Muscle layer of duodenum (tissue), 2 donors: ENCODE results near the gene SHC4.
A peak's percentile ranks its signal among the peaks of the same experiment; 100 is the strongest.

ENCODE experiments used
- H3K27ac ChIP-seq: one replicate; pipeline ENCODE4 v1.7.0; 2013; ENCODE audit warnings: mild to moderate bottlenecking, low read length
- H3K27me3 ChIP-seq: one replicate; pipeline ENCODE4 v1.7.0; 2013; ENCODE audit warnings: low read depth, mild to moderate bottlenecking, control low read depth, low read length
- H3K36me3 ChIP-seq, 2 donors: one replicate each; pipeline ENCODE4 v1.7.0; 2013; ENCODE audit warnings: low read length in 2 of 2, control low read depth in 1 of 2, mild to moderate bottlenecking in 1 of 2; ENCODE audit not compliant: insufficient read depth in 2 of 2, control insufficient read depth in 1 of 2
- H3K4me1 ChIP-seq, 2 donors: one replicate each; pipeline ENCODE4 v1.7.0; 2013; ENCODE audit warnings: low read length in 2 of 2, mild to moderate bottlenecking in 2 of 2, control low read depth in 1 of 2, moderate library complexity in 1 of 2; ENCODE audit not compliant: insufficient read depth in 2 of 2, control insufficient read depth in 1 of 2
- H3K4me3 ChIP-seq, 2 donors: one replicate each; pipeline ENCODE4 v1.7.0; 2013; ENCODE audit warnings: low read length in 2 of 2, low read depth in 1 of 2, mild to moderate bottlenecking in 1 of 2
- H3K9me3 ChIP-seq, 2 donors: one replicate each; pipeline ENCODE4 v1.7.0; 2013; ENCODE audit warnings: low read length in 2 of 2, control low read depth in 1 of 2, mild to moderate bottlenecking in 1 of 2; ENCODE audit not compliant: control insufficient read depth in 1 of 2
- donor health status: healthy.

Gene SHC4, protein sequence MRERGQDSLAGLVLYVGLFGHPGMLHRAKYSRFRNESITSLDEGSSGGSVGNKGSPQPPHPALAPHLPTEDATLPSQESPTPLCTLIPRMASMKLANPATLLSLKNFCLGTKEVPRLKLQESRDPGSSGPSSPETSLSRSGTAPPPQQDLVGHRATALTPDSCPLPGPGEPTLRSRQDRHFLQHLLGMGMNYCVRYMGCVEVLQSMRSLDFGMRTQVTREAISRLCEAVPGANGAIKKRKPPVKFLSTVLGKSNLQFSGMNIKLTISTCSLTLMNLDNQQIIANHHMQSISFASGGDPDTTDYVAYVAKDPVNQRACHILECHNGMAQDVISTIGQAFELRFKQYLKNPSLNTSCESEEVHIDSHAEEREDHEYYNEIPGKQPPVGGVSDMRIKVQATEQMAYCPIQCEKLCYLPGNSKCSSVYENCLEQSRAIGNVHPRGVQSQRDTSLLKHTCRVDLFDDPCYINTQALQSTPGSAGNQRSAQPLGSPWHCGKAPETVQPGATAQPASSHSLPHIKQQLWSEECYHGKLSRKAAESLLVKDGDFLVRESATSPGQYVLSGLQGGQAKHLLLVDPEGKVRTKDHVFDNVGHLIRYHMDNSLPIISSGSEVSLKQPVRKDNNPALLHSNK

GRCh38 chr15:48963524-48964113 is at the start of gene SHC4:
Gene SHC4 (minus strand): TSS chr15:48963919. CDS start chr15:48963015, 904 bp downstream.
- Histone ChIP-seq H3K4me1 (peaks cover 4 to 6% of the 10 kb centered on the region in 2 donors), H3K27me3 (no peaks in the 10 kb centered on the region), H3K27ac (no peak within 1 kb of the TSS), H3K9me3 (no peaks in the 10 kb centered on the region), H3K36me3 (no peaks in the 10 kb centered on the region), H3K4me3 (peak within 1 kb of the TSS; percentile 60 to 70)

GRCh38 chr15:48999314-48999713 is 35.6 kb upstream of the SHC4 start:
- H3K4me3 ChIP-seq: no peak overlapping the region
- no peaks in the 10 kb centered on the region for H3K9me3 ChIP-seq
- H3K4me1 ChIP-seq: no peaks in the 10 kb centered on the region
- H3K36me3 ChIP-seq: peaks cover 36 to 52% of the 10 kb centered on the region in 2 donors
- H3K27me3 ChIP-seq: no peaks in the 10 kb centered on the region
- no peak overlapping the region for H3K27ac ChIP-seq

DNA sequence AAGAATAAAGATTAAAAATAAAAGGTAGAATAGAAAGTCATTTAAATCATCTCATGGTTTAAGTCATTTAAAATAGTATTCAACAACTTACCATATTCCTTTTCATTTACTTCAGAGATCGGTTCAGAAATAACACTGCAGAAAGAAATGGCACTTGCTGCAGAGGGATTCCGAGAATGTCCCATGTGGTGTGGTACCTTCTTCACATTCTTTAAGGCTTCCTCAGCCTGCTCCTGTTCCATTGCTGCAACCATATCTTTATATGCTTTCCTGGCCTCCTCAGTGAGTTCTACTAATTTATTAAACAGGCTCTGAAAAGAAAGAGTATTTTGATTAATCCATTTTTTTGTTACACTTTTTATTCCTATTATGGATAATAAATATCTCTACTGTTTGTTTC is 32.6 kb upstream of the SHC4 start:
- Histone ChIP-seq H3K4me3 (no peak overlapping the region), H3K4me1 (no peaks in the 10 kb centered on the region), H3K27me3 (no peaks in the 10 kb centered on the region), H3K36me3 (peaks cover 52 to 72% of the 10 kb centered on the region in 2 donors), H3K9me3 (no peaks in the 10 kb centered on the region), H3K27ac (no peak overlapping the region)

DNA sequence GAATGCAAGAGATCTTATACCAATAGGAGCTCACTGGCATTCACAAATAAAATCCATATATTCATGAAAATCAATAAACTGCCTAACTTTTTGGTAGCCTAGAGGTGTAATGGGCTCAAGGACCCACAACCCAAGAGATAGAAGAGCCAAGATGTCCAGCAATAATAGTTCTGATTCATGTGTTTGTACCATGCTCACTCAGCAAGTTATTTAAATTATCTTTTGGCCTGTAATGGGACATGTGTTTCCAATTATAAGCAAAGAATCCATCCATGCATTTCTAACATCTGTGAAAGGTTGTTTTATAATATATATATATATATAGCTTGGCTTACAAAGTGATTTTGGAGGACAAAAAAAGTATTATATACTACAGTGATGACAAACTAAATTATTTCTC is 29.7 kb upstream of the SHC4 start:
- Histone ChIP-seq H3K27me3 (no peaks in the 10 kb centered on the region), H3K4me1 (no peaks in the 10 kb centered on the region), H3K27ac (no peak overlapping the region), H3K36me3 (peaks cover 39 to 50% of the 10 kb centered on the region in 2 donors), H3K9me3 (no peaks in the 10 kb centered on the region), H3K4me3 (no peak overlapping the region)

DNA sequence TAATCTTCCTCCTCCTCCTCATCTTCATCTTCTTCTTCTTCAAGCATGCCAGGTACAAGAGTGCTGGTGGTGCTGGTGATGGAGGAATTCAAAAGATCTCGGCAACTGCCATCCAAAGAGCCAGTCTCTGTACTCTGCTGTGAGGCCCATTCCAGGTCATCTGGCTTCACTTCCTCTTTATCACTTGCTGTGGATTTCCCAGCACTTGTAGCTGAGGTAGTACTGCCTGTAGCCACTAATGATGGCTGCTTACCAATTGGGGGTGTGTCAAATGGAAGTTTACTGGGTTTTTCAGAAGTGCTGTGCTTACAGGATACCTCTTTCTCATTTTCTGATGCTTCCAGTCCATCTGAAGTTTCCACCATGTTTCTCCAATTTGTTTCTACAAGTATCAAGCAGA is 28.8 kb upstream of the SHC4 start:
- H3K4me3 ChIP-seq: no peak overlapping the region
- no peaks in the 10 kb centered on the region for H3K27me3 ChIP-seq
- peaks cover 44 to 54% of the 10 kb centered on the region in 2 donors for H3K36me3 ChIP-seq
- no peak overlapping the region for H3K27ac ChIP-seq
- no peaks in the 10 kb centered on the region for H3K9me3 ChIP-seq
- H3K4me1 ChIP-seq: no peaks in the 10 kb centered on the region

- Histone ChIP-seq H3K27me3 (no peaks in the 10 kb centered on the region), H3K9me3 (no peaks in the 10 kb centered on the region), H3K36me3 (peaks cover 43 to 50% of the 10 kb centered on the region in 2 donors), H3K4me1 (no peaks in the 10 kb centered on the region), H3K27ac (no peak overlapping the region), H3K4me3 (no peak overlapping the region)
These were observed 28.4 kb upstream of the SHC4 start for GRCh38 chr15:48992096-48992495.

GRCh38 chr15:48989170-48989569 is 25.5 kb upstream of the SHC4 start:
- peaks cover 28 to 31% of the 10 kb centered on the region in 2 donors for H3K36me3 ChIP-seq
- no peaks in the 10 kb centered on the region for H3K9me3 ChIP-seq
- no peak overlapping the region for H3K27ac ChIP-seq
- H3K27me3 ChIP-seq: no peaks in the 10 kb centered on the region
- no peak overlapping the region for H3K4me3 ChIP-seq
- H3K4me1 ChIP-seq: peaks cover 0 to 8% of the 10 kb centered on the region in 2 donors

DNA sequence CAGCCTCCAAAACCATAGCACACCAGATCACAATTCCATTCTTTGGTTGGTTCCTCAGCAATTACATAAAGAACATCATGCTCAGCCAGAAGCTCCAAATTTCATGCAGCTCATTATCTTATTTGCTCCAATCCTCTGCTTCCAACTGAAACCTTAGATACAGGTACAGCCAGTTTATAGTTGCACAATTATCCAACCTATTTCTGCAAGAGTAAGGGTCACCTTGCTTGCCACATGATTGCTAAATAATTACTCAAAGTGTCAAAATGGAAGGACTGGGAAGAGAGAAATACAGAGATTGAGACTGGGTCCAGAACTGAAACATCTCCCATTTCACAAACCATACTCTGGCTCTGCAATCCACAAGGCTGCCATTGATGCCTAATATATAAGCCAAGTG is 23.4 kb upstream of the SHC4 start:
- Histone ChIP-seq H3K9me3 (no peaks in the 10 kb centered on the region), H3K36me3 (peaks cover 19 to 20% of the 10 kb centered on the region in 2 donors), H3K27ac (no peak overlapping the region), H3K27me3 (no peaks in the 10 kb centered on the region), H3K4me3 (no peak overlapping the region), H3K4me1 (peaks cover 3 to 11% of the 10 kb centered on the region in 2 donors)

DNA sequence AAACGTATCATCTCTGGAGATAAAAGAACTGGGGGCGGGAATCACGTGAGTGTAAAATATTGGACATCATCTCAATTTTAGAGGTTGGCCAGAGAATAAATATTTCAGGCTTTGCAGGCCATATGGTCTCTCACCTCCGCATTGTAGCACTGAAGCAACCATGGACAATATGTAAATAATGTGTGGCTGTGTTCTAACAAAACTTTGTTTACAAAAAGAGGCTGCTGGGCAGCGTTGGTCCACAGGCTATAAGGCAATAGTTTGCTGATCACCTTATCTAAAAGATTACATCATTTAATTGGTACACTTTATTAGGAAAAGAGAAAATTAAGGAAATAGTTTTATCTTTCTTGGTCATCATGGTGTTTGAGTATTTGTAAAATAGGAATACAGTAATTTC is 22.5 kb upstream of the SHC4 start:
- Histone ChIP-seq H3K4me1 (peaks cover 3 to 11% of the 10 kb centered on the region in 2 donors), H3K4me3 (no peak overlapping the region), H3K27me3 (no peaks in the 10 kb centered on the region), H3K27ac (no peak overlapping the region), H3K36me3 (peaks cover 11% of the 10 kb centered on the region in 2 donors), H3K9me3 (no peaks in the 10 kb centered on the region)

DNA sequence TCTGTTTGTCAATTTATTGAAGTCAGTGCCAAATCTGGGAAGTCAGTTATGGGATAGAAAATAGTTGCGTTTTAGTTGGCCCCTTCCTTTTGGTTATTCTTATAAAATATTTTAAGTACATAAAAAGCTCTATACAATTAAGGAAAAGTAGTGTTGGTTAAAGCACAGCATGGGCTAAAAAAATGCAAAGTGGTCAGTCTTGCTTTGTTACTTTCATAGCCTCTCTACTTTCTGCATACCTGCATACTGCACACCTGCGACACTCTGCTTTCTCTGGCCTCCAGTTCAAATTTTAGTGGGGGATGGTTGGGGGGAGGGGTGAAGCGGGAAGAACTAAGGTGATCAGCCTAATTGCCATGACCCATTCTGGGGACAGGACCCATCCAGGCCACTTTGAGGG is 21.8 kb upstream of the SHC4 start:
- no peak overlapping the region for H3K4me3 ChIP-seq

GRCh38 chr15:48984811-48985352 is 21.2 kb upstream of the SHC4 start:
- no peaks in the 10 kb centered on the region for H3K9me3 ChIP-seq
- no peaks in the 10 kb centered on the region for H3K27me3 ChIP-seq
- peaks cover 3 to 11% of the 10 kb centered on the region in 2 donors for H3K4me1 ChIP-seq
- peak overlapping the region; percentile 3 for H3K27ac ChIP-seq
- H3K36me3 ChIP-seq: peaks cover 6 to 7% of the 10 kb centered on the region in 2 donors
- no peak overlapping the region for H3K4me3 ChIP-seq

More for the DNA sequence above, 21.8 kb upstream of the SHC4 start:
- no peaks in the 10 kb centered on the region for H3K27me3 ChIP-seq
- peaks cover 3 to 11% of the 10 kb centered on the region in 2 donors for H3K4me1 ChIP-seq
- H3K27ac ChIP-seq: no peak overlapping the region
- no peaks in the 10 kb centered on the region for H3K9me3 ChIP-seq
- peaks cover 6 to 7% of the 10 kb centered on the region in 2 donors for H3K36me3 ChIP-seq
